Measurements from ENCODE around the gene RRP7A.

RRP7A gene

GRCh38 chr22:42472671-42473070, 46.9 kb downstream of the RRP7A start:
- no peak for DNase-seq (ENCODE audit: low read depth)
- H3K4me3 ChIP-seq (ENCODE audit: low read depth, low read length) = no peak overlapping the region
- TF ChIP-seq, protein P1, sequence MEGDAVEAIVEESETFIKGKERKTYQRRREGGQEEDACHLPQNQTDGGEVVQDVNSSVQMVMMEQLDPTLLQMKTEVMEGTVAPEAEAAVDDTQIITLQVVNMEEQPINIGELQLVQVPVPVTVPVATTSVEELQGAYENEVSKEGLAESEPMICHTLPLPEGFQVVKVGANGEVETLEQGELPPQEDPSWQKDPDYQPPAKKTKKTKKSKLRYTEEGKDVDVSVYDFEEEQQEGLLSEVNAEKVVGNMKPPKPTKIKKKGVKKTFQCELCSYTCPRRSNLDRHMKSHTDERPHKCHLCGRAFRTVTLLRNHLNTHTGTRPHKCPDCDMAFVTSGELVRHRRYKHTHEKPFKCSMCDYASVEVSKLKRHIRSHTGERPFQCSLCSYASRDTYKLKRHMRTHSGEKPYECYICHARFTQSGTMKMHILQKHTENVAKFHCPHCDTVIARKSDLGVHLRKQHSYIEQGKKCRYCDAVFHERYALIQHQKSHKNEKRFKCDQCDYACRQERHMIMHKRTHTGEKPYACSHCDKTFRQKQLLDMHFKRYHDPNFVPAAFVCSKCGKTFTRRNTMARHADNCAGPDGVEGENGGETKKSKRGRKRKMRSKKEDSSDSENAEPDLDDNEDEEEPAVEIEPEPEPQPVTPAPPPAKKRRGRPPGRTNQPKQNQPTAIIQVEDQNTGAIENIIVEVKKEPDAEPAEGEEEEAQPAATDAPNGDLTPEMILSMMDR (conservative IDR thresholded peaks at IDR 0.05; ENCODE audit: low read depth, low read length) = no peak

DNA sequence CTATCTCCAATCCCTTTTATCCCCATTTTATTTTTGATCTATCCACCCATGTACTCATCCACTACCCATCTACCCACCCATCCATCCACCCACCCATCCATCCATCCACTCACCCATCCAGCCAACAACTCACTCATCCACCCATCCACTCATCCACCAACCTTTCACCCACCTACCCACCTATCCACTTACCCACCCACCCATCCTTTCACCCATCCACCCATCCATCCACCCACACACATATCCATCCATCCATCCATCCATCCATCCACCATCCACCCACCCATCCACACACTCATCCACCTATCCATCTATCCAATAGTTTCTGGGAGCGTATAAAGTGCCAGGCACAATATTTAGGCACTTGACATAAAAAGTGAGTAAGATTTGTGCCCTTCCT, 48.2 kb downstream of the RRP7A start:
- H3K4me3 ChIP-seq (ENCODE audit: low read depth, low read length) = no peak overlapping the region
- TF ChIP-seq, protein P1 (conservative IDR thresholded peaks at IDR 0.05; ENCODE audit: low read depth, low read length) = no peak
- DNase-seq (ENCODE audit: low read depth) = no peak

DNA sequence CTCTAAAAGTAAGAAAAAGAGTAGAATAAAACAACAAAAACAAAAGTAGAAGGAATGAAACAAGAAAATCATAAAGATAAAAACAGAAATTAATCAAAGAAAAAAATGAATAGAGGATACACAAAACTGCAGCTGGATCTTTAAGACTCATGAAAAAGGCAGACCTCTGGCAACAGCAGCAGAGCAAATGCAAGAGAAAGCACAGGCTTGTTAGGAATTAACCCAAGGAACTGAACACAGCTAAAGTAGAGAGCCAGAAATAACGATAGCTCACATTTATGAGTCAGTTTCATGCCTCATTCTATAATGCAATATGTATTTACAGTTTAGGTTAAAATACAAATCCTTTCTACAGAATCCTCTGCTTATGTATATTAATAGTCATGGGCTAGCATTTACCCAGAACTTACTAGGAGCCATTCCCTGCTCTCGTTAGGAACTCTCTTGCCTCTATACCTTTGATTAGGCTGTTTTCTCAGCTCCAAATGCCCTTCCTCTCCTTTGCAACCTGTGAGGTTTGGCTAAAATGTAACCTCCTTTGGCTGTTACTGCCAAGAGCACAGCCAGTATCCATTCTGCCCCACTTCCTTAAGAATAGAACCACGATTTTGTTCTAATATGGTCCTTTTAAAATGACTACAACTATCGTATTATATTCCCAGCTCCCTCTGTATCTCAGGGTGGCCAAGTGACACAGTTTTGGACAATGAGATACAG, 49.1 kb downstream of the RRP7A start:
- DNase-seq (ENCODE audit: low read depth) = no peak
- no peak overlapping the region for H3K4me3 ChIP-seq (ENCODE audit: low read depth, low read length)
- TF ChIP-seq, protein P1 (conservative IDR thresholded peaks at IDR 0.05; ENCODE audit: low read depth, low read length) = no peak

GRCh38 chr22:42468841-42469240, 50.8 kb downstream of the RRP7A start:
- TF ChIP-seq, protein P1 (conservative IDR thresholded peaks at IDR 0.05; ENCODE audit: low read depth, low read length) = no peak

DNA sequence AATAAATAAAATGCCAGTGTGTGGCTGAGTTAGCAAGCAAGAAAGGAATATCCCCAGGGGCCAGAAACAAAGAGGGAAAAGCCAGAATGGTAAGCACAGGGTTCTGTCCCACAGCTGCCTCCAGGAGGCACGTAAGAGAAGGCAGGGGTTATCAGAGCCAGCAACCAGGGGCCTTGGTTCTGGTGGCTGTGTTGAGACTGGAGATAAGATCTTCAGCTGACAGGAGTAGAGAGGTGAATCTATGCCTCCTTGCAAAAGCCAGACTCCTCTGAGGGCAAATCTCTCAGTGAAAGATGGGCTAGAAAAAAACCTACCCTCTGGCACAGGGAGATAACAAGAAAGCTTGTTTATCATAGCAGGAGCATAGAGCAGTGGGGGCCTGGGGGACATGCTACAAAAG, 57.6 kb downstream of the RRP7A start:
- TF ChIP-seq, protein P1 (conservative IDR thresholded peaks at IDR 0.05; ENCODE audit: low read depth, low read length) = no peak

More at GRCh38 chr22:42468841-42469240, 50.8 kb downstream of the RRP7A start:
- H3K4me3 ChIP-seq (ENCODE audit: low read depth, low read length) = no peak overlapping the region
- DNase-seq (ENCODE audit: low read depth) = peak; percentile 20

GRCh38 chr22:42461511-42461910, 58.1 kb downstream of the RRP7A start:
- no peak overlapping the region for H3K4me3 ChIP-seq (ENCODE audit: low read depth, low read length)
- no peak for DNase-seq (ENCODE audit: low read depth)
- TF ChIP-seq, protein P1 (conservative IDR thresholded peaks at IDR 0.05; ENCODE audit: low read depth, low read length) = no peak

More for the DNA sequence above, 57.6 kb downstream of the RRP7A start:
- H3K4me3 ChIP-seq (ENCODE audit: low read depth, low read length) = no peak overlapping the region
- DNase-seq (ENCODE audit: low read depth) = no peak

Measured in choroid plexus epithelial cell (primary cell).